ENCODE measurements around the gene KCTD17. TPM values are rescaled to one million over a fixed set of nuclear protein-coding genes. Genes with fewer than 3 reads are reported as not detected.

Gene KCTD17
- polyA plus RNA-seq, 2 of the 4 experiments (the other 2 are of a cell fraction) = 18.7 to 37.1 TPM

DNA sequence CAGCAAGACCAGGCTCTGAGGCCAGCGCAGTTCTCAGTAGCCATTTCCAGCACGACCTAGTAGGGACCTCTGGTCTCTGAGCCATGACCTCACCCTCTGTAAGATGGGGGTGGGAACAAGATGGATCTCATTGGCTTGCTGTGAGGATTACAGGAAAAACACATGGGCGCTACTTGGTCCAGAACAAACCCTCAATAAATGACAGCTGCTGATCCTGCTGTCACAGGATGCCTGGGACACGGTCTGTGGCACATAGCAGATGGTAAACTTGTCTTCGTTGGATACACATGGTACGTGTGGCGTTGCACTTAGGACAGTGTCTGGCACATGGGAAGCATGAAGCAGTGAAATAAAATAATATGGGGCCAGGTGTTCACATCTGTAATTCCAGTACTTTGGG is 4.5 kb upstream of the KCTD17 start:
- Histone ChIP-seq H3K4me2 (no peak overlapping the region), H3K4me3 (no peak overlapping the region), H3K27ac (no peak overlapping the region; a peak in 1 of 6 replicates), H3K9me3 (no peaks in the 10 kb centered on the region), H3K4me1 (peaks cover 40% of the 10 kb centered on the region)
- WGBS (ENCODE audit: missing lambda C conversion rate) = 88% methylated on average over 5 of the region's 7 CpGs
- ChIA-PET POLR2A (interaction anchor here (1.3 kb wide), 1 partner anchor 14 kb away, joined by 4 read pairs; no protein-coding TSS in a partner anchor), CTCF (interaction anchor here (1.1 to 9.0 kb wide), 7 partner anchors 9 to 250 kb away, joined by 3 to 142 read pairs (median 4); partner anchors contain the start of genes MPST and TST)
- FAIRE-seq = no peak
- no peak for DNase-seq (ENCODE audit: low read depth in 1 of 2, low spot score in 1 of 2)
- ATAC-seq = no peak
- TF ChIP-seq, protein P1, sequence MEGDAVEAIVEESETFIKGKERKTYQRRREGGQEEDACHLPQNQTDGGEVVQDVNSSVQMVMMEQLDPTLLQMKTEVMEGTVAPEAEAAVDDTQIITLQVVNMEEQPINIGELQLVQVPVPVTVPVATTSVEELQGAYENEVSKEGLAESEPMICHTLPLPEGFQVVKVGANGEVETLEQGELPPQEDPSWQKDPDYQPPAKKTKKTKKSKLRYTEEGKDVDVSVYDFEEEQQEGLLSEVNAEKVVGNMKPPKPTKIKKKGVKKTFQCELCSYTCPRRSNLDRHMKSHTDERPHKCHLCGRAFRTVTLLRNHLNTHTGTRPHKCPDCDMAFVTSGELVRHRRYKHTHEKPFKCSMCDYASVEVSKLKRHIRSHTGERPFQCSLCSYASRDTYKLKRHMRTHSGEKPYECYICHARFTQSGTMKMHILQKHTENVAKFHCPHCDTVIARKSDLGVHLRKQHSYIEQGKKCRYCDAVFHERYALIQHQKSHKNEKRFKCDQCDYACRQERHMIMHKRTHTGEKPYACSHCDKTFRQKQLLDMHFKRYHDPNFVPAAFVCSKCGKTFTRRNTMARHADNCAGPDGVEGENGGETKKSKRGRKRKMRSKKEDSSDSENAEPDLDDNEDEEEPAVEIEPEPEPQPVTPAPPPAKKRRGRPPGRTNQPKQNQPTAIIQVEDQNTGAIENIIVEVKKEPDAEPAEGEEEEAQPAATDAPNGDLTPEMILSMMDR (IDR thresholded peaks at IDR 0.05) = no peak
- TF ChIP-seq, protein P2, sequence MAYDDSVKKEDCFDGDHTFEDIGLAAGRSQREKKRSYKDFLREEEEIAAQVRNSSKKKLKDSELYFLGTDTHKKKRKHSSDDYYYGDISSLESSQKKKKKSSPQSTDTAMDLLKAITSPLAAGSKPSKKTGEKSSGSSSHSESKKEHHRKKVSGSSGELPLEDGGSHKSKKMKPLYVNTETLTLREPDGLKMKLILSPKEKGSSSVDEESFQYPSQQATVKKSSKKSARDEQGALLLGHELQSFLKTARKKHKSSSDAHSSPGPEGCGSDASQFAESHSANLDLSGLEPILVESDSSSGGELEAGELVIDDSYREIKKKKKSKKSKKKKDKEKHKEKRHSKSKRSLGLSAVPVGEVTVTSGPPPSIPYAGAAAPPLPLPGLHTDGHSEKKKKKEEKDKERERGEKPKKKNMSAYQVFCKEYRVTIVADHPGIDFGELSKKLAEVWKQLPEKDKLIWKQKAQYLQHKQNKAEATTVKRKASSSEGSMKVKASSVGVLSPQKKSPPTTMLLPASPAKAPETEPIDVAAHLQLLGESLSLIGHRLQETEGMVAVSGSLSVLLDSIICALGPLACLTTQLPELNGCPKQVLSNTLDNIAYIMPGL (CRISPR knock-in tag; IDR thresholded peaks at IDR 0.05; ENCODE audit: borderline replicate concordance) = no peak
- no peak for TF ChIP-seq ZFP36 (IDR thresholded peaks at IDR 0.05; ENCODE audit: borderline replicate concordance, partially characterized antibody)
- TF ChIP-seq POLR2AphosphoS2 (conservative IDR thresholded peaks at IDR 0.05; ENCODE audit: low read length) = no peak
- no peak for TF ChIP-seq ESRRA (IDR thresholded peaks at IDR 0.05; ENCODE audit: borderline replicate concordance, low read length)
- no peak for TF ChIP-seq FOSL2 (IDR thresholded peaks at IDR 0.05)
- no peak for TF ChIP-seq FOSL2 (CRISPR knock-in tag; IDR thresholded peaks at IDR 0.05)
- TF ChIP-seq SREBF2 (IDR thresholded peaks at IDR 0.05) = no peak
- TF ChIP-seq, protein P3, sequence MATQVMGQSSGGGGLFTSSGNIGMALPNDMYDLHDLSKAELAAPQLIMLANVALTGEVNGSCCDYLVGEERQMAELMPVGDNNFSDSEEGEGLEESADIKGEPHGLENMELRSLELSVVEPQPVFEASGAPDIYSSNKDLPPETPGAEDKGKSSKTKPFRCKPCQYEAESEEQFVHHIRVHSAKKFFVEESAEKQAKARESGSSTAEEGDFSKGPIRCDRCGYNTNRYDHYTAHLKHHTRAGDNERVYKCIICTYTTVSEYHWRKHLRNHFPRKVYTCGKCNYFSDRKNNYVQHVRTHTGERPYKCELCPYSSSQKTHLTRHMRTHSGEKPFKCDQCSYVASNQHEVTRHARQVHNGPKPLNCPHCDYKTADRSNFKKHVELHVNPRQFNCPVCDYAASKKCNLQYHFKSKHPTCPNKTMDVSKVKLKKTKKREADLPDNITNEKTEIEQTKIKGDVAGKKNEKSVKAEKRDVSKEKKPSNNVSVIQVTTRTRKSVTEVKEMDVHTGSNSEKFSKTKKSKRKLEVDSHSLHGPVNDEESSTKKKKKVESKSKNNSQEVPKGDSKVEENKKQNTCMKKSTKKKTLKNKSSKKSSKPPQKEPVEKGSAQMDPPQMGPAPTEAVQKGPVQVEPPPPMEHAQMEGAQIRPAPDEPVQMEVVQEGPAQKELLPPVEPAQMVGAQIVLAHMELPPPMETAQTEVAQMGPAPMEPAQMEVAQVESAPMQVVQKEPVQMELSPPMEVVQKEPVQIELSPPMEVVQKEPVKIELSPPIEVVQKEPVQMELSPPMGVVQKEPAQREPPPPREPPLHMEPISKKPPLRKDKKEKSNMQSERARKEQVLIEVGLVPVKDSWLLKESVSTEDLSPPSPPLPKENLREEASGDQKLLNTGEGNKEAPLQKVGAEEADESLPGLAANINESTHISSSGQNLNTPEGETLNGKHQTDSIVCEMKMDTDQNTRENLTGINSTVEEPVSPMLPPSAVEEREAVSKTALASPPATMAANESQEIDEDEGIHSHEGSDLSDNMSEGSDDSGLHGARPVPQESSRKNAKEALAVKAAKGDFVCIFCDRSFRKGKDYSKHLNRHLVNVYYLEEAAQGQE (IDR thresholded peaks at IDR 0.05) = no peak
- no peak for TF ChIP-seq HDAC2 (IDR thresholded peaks at IDR 0.05)
- no peak for TF ChIP-seq HOXB13 (CRISPR knock-in tag; IDR thresholded peaks at IDR 0.05; ENCODE audit: low read depth)
- no peak; the same call in 1 of the 2 replicates for TF ChIP-seq POLR2A (IDR thresholded peaks at IDR 0.05; ENCODE audit: low read length)
- TF ChIP-seq, protein P4, sequence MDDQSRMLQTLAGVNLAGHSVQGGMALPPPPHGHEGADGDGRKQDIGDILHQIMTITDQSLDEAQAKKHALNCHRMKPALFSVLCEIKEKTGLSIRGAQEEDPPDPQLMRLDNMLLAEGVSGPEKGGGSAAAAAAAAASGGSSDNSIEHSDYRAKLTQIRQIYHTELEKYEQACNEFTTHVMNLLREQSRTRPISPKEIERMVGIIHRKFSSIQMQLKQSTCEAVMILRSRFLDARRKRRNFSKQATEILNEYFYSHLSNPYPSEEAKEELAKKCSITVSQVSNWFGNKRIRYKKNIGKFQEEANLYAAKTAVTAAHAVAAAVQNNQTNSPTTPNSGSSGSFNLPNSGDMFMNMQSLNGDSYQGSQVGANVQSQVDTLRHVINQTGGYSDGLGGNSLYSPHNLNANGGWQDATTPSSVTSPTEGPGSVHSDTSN (IDR thresholded peaks at IDR 0.05) = no peak
- no peak for TF ChIP-seq EP300 (IDR thresholded peaks at IDR 0.05)
- no peak for TF ChIP-seq EHMT2 (IDR thresholded peaks at IDR 0.05; ENCODE audit: low read depth)
- TF ChIP-seq, protein P5, sequence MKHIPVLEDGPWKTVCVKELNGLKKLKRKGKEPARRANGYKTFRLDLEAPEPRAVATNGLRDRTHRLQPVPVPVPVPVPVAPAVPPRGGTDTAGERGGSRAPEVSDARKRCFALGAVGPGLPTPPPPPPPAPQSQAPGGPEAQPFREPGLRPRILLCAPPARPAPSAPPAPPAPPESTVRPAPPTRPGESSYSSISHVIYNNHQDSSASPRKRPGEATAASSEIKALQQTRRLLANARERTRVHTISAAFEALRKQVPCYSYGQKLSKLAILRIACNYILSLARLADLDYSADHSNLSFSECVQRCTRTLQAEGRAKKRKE (CRISPR knock-in tag; IDR thresholded peaks at IDR 0.05; ENCODE audit: low read depth) = no peak
- TF ChIP-seq FOSB (CRISPR knock-in tag; IDR thresholded peaks at IDR 0.05) = no peak
- TF ChIP-seq HEYL (CRISPR knock-in tag; IDR thresholded peaks at IDR 0.05) = no peak
- TF ChIP-seq CBX2 (IDR thresholded peaks at IDR 0.05; ENCODE audit: borderline replicate concordance, low read depth) = no peak
- TF ChIP-seq CBX8 (IDR thresholded peaks at IDR 0.05) = no peak

Data from A549 (cell line).